HEK293 (cell line): ENCODE results near the gene LSM5.

Experiments
- SALL2 ChIP-seq: fragments of 450-650 bp; formaldehyde crosslinking; IDR thresholded peaks from 2 replicates; pipeline ENCODE4 v1.5.0; 2017; ENCODE audit warnings: missing biosample characterization, mild to moderate bottlenecking, missing genetic modification characterization, borderline replicate concordance
- ZFP41 ChIP-seq: fragments of 450-650 bp; formaldehyde crosslinking; IDR thresholded peaks from 2 replicates; pipeline ENCODE4 v1.5.1; 2016; ENCODE audit warnings: missing biosample characterization, missing genetic modification characterization, borderline replicate concordance
- ZNF133 ChIP-seq: fragments of 450-650 bp; formaldehyde crosslinking; IDR thresholded peaks from 2 replicates; pipeline ENCODE4 v1.5.1; 2016; ENCODE audit warnings: missing biosample characterization, missing genetic modification characterization
- ZNF350 ChIP-seq: fragments of 450-650 bp; formaldehyde crosslinking; IDR thresholded peaks from 2 replicates; pipeline ENCODE4 v1.5.0; 2017; ENCODE audit warnings: missing biosample characterization, mild to moderate bottlenecking, missing genetic modification characterization
- ZNF391 ChIP-seq: fragments of 450-650 bp; formaldehyde crosslinking; IDR thresholded peaks from 2 replicates; pipeline ENCODE4 v1.5.1; 2016; ENCODE audit warnings: low read depth, missing biosample characterization, missing genetic modification characterization, borderline replicate concordance
- ZNF707 ChIP-seq: fragments of 450-650 bp; formaldehyde crosslinking; IDR thresholded peaks from 2 replicates; pipeline ENCODE4 v1.5.1; 2016; ENCODE audit warnings: missing biosample characterization, missing genetic modification characterization
- ZNF830 ChIP-seq: fragments of 450-650 bp; IDR thresholded peaks from 2 replicates; pipeline ENCODE4 v1.5.0; 2018; ENCODE audit warnings: missing biosample characterization, missing genetic modification characterization, low read depth, mild to moderate bottlenecking, moderate library complexity
- TF ChIP-seq, protein P1 (sequence below): fragments of 450-650 bp; formaldehyde crosslinking; IDR thresholded peaks from 2 replicates; pipeline ENCODE4 v1.5.1; 2016; ENCODE audit warnings: missing biosample characterization, missing genetic modification characterization
- TF ChIP-seq, protein P2 (sequence below): fragments of 450-650 bp; formaldehyde crosslinking; conservative IDR thresholded peaks from 2 replicates; pipeline ENCODE4 v1.5.1; 2016; ENCODE audit warnings: low read depth, missing biosample characterization, missing genetic modification characterization
- TF ChIP-seq, protein P3 (sequence below): fragments of 450-650 bp; formaldehyde crosslinking; IDR thresholded peaks from 2 replicates; pipeline ENCODE4 v1.5.1; 2016; ENCODE audit warnings: missing biosample characterization, missing genetic modification characterization
- TF ChIP-seq, protein P4 (sequence below): fragments of 450-650 bp; formaldehyde crosslinking; IDR thresholded peaks from 2 replicates; pipeline ENCODE4 v1.5.1; 2016; ENCODE audit warnings: missing biosample characterization, missing genetic modification characterization

DNA sequence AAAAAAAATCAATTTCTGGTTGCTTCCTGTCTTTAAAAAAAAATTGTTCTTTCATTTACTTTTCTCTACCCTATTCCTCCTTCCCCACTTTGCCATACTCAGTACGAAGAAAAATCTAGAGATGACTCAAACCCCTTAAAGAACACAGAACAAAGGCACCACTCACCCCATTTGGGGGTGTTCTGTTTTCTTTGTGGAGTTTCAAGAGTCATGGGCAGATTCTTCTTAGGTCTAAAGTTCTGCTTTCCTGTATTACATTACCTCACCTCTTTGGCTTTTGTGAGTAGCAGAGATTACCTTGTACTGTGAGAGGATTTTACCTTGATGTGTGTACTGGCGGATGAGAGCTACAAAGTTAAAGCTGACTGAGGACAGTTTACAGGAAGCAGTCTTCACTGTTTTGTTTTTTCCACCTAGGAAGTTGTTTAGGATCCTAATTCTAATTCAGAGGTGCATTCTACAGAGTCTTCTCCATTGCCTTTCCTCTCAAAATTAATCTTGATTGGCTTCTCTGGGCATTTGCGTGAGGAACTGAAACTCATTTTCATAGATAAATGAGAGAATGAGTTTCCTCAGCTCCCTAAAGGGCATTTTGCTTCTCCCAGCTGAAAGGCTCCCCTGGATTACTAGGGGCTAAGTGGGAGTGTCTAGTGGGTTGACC lies 25.8 kb upstream of the LSM5 start:
- TF ChIP-seq ZFP41 (tag by site-specific recombination) (no peak), ZNF133 (no peak), ZNF830 (tag by site-specific recombination) (no peak), ZNF707 (tag by site-specific recombination) (no peak), SALL2 (tag by site-specific recombination) (no peak), ZNF350 (no peak), ZNF391 (no peak)
- TF ChIP-seq, protein P1, sequence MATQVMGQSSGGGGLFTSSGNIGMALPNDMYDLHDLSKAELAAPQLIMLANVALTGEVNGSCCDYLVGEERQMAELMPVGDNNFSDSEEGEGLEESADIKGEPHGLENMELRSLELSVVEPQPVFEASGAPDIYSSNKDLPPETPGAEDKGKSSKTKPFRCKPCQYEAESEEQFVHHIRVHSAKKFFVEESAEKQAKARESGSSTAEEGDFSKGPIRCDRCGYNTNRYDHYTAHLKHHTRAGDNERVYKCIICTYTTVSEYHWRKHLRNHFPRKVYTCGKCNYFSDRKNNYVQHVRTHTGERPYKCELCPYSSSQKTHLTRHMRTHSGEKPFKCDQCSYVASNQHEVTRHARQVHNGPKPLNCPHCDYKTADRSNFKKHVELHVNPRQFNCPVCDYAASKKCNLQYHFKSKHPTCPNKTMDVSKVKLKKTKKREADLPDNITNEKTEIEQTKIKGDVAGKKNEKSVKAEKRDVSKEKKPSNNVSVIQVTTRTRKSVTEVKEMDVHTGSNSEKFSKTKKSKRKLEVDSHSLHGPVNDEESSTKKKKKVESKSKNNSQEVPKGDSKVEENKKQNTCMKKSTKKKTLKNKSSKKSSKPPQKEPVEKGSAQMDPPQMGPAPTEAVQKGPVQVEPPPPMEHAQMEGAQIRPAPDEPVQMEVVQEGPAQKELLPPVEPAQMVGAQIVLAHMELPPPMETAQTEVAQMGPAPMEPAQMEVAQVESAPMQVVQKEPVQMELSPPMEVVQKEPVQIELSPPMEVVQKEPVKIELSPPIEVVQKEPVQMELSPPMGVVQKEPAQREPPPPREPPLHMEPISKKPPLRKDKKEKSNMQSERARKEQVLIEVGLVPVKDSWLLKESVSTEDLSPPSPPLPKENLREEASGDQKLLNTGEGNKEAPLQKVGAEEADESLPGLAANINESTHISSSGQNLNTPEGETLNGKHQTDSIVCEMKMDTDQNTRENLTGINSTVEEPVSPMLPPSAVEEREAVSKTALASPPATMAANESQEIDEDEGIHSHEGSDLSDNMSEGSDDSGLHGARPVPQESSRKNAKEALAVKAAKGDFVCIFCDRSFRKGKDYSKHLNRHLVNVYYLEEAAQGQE (tag by site-specific recombination): no peak
- TF ChIP-seq, protein P2, sequence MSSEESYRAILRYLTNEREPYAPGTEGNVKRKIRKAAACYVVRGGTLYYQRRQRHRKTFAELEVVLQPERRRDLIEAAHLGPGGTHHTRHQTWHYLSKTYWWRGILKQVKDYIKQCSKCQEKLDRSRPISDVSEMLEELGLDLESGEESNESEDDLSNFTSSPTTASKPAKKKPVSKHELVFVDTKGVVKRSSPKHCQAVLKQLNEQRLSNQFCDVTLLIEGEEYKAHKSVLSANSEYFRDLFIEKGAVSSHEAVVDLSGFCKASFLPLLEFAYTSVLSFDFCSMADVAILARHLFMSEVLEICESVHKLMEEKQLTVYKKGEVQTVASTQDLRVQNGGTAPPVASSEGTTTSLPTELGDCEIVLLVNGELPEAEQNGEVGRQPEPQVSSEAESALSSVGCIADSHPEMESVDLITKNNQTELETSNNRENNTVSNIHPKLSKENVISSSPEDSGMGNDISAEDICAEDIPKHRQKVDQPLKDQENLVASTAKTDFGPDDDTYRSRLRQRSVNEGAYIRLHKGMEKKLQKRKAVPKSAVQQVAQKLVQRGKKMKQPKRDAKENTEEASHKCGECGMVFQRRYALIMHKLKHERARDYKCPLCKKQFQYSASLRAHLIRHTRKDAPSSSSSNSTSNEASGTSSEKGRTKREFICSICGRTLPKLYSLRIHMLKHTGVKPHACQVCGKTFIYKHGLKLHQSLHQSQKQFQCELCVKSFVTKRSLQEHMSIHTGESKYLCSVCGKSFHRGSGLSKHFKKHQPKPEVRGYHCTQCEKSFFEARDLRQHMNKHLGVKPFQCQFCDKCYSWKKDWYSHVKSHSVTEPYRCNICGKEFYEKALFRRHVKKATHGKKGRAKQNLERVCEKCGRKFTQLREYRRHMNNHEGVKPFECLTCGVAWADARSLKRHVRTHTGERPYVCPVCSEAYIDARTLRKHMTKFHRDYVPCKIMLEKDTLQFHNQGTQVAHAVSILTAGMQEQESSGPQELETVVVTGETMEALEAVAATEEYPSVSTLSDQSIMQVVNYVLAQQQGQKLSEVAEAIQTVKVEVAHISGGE (tag by site-specific recombination): no peak
- TF ChIP-seq, protein P3, sequence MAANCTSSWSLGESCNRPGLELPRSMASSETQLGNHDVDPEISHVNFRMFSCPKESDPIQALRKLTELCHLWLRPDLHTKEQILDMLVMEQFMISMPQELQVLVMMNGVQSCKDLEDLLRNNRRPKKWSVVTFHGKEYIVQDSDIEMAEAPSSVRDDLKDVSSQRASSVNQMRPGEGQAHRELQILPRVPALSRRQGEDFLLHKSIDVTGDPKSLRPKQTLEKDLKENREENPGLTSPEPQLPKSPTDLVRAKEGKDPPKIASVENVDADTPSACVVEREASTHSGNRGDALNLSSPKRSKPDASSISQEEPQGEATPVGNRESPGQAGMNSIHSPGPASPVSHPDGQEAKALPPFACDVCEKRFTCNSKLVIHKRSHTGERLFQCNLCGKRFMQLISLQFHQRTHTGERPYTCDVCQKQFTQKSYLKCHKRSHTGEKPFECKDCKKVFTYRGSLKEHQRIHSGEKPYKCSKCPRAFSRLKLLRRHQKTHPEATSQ (tag by site-specific recombination): no peak
- TF ChIP-seq, protein P4, sequence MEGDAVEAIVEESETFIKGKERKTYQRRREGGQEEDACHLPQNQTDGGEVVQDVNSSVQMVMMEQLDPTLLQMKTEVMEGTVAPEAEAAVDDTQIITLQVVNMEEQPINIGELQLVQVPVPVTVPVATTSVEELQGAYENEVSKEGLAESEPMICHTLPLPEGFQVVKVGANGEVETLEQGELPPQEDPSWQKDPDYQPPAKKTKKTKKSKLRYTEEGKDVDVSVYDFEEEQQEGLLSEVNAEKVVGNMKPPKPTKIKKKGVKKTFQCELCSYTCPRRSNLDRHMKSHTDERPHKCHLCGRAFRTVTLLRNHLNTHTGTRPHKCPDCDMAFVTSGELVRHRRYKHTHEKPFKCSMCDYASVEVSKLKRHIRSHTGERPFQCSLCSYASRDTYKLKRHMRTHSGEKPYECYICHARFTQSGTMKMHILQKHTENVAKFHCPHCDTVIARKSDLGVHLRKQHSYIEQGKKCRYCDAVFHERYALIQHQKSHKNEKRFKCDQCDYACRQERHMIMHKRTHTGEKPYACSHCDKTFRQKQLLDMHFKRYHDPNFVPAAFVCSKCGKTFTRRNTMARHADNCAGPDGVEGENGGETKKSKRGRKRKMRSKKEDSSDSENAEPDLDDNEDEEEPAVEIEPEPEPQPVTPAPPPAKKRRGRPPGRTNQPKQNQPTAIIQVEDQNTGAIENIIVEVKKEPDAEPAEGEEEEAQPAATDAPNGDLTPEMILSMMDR (tag by site-specific recombination): no peak
